HuH-7 (cell line): ENCODE measurements around the gene CNTNAP3B.
"Not testable (repeated sequence)": the region's sequence is repeated elsewhere in the genome, so short reads cannot be mapped to it uniquely, and the experiment has no call there.

ENCODE experiments used
- DNase-seq: peaks from one replicate; pipeline ENCODE4 v3.0.0; 2011; ENCODE audit warnings: low spot score

The CNTNAP3B gene

GRCh38 chr9:42129073-42129729, at the start of gene CNTNAP3B:
Gene CNTNAP3B, minus strand, starts transcription at chr9:42129426. Its CDS starts 332 bp downstream, at chr9:42129094.
- DNase-seq: not testable (repeated sequence)

- DNase-seq: peak; percentile 15
Measured at GRCh38 chr9:42160299-42160698, 31.1 kb upstream of the CNTNAP3B start.

- not testable (repeated sequence) for DNase-seq
Measured at GRCh38 chr9:42127056-42127841, 2.0 kb downstream of the CNTNAP3B start.

- not testable (repeated sequence) for DNase-seq
Measured at GRCh38 chr9:42121007-42121406, 8.2 kb downstream of the CNTNAP3B start.

DNA sequence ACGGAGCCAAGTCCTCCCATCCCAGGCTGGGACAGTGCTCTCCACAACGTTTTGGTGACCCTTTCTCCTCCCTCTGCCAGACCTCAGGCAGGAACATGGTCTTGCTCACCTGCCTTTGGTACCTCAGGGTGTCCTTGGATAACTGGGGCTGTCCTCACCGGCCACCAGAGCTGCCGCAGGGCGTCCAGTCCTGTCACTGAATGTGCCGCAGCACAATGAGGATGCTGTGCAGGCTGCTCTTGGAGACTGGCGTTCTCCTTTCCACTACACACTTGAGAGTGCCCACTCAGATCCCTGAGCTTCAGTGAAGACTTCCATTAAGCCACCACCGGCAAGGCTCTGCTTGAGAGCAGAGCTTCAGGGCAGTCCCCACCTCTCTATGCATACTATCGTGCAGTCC, 33.3 kb downstream of the CNTNAP3B start:
- DNase-seq: not testable (repeated sequence)

DNA sequence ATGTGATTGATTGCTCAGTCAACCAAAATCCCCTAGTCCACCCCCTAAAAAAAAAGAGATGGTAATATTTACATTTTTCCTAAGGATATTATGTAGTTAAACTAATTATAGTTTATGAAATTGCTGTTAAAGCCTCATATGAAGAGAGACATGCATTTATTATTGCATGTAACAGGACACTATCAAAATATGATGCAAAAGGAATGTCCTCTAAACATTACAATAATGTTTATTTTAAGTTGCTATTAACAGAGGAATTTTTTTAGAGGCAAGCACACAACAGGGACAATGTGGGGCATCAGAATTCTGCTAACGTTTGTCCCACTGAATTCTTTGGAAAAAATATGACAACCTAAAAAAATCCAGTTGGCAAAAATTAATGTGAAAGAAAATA, 44.7 kb downstream of the CNTNAP3B start:
- not testable (repeated sequence) for DNase-seq

GRCh38 chr9:42083877-42084558, 45.2 kb downstream of the CNTNAP3B start:
- DNase-seq: not testable (repeated sequence)

- not testable (repeated sequence) for DNase-seq
Measured at GRCh38 chr9:42080376-42080775, 48.9 kb downstream of the CNTNAP3B start.

GRCh38 chr9:42074868-42075267, 54.4 kb downstream of the CNTNAP3B start:
- DNase-seq: not testable (repeated sequence)

DNA sequence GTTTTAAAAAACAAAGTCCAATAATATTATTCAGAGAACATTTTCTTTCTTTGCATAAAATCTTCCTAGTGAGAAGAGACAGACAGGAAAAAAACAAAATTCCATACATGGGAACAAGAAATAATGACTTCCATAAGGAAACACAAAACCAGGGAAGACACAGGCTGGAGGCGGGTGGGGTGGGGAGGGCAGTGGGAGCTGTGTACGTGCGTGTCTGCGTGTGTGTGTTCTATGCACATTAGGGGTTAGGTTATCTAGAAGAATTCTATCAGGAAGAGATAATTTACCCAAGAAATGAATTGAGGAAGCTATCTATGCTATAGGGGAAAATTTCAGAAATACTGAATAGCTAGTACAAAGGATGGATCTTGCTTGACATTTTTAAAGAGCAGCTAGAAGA, 58.2 kb downstream of the CNTNAP3B start:
- DNase-seq: not testable (repeated sequence)

- DNase-seq: not testable (repeated sequence)
Measured at GRCh38 chr9:42070035-42070799, 59.0 kb downstream of the CNTNAP3B start.

DNA sequence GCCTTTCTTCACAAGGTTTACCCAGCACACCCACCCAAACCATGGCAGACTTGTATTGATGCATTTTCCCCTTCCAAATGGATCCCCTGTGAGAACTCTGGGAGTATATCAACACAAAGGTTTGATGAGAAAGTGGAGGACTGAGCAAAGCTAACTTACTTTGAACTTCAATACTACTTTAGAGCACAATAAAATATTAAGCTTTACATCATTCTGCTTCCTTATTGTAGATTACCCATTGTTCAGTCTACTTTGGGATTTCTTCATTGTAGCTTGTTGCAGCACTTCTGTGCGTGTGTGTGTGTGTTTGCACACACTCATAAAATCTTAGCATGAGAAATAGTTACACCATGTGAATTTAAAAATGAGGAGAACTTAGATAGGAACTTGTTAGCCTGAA, 75.4 kb downstream of the CNTNAP3B start:
- DNase-seq: not testable (repeated sequence)

DNA sequence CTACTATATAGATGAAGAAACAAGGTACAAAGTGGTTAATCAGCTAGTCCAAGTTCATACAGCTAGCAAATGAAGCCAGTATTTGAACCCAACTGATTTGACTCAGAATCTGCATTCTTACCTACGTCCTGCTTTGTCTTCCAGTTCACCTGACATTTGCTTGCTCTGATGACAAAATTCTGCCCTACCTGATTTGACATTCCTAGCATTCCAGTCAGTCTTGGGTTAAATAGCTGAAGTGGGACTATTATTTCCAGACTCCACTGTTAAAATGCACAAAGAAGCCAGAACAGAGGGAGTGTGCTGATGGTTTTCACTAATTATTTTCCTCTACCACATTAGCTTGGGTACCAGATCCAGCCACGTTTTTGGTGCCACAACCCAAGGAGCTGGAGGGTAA, 78.5 kb downstream of the CNTNAP3B start:
- DNase-seq: not testable (repeated sequence)

- DNase-seq: not testable (repeated sequence)
Measured at GRCh38 chr9:42044422-42045010, 84.7 kb downstream of the CNTNAP3B start.

DNA sequence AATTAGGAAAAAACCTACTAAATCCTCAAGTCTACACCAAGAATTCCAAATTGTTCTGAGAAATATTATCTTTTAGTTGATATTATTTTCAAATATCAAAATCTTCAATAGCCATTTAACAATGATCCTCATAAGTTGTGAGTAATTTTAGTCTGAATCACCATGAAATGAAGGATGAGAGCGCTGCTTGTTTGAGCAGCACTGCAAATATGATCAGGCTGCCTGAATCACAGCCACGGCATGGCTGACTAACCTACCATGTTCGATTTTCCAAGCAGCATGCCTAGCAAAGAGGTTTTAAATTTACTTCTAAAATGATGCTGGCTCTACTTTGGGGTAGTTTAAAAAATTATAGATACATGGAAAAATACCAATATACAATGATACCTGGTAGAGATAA, 95.7 kb downstream of the CNTNAP3B start:
- DNase-seq: not testable (repeated sequence)

- DNase-seq: not testable (repeated sequence)
Measured at GRCh38 chr9:42020639-42021038, 108.6 kb downstream of the CNTNAP3B start.

GRCh38 chr9:42018220-42018922, 110.9 kb downstream of the CNTNAP3B start:
- DNase-seq: not testable (repeated sequence)

- DNase-seq: not testable (repeated sequence)
Measured at GRCh38 chr9:42014317-42014716, 114.9 kb downstream of the CNTNAP3B start.

- not testable (repeated sequence) for DNase-seq
Measured at GRCh38 chr9:41991607-41992006, 137.6 kb downstream of the CNTNAP3B start.

DNA sequence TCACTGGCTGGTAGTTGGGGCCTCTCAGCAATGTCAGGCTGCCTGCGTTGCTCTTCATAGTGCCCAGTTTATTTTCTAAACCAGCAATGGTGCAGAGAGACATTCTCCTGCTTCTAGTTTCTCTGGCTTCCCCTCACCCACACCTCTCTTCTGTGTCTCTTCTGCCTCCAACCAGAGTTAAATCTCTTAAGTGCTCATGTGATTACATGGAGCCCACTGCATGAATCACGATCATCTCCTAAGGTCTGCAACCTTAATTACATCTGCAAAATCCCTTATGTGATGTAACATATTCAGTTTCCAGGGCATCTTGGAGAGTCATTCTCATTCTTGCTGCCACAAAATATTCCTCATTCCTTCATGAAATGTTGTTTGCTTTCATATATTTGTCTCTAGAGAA, 149.0 kb downstream of the CNTNAP3B start:
- DNase-seq: not testable (repeated sequence)
